Spinal cord (tissue), 10 donors: Measurements from ENCODE around the gene PICALM. TPM values are rescaled to one million over a fixed set of nuclear protein-coding genes. Genes with fewer than 3 reads are reported as not detected.
A peak's percentile ranks its signal among the peaks of the same experiment; 100 is the strongest.

ENCODE experiments used
- DNase-seq, 6 donors: peaks; one replicate each; pipeline versions ENCODE4 v3.0.0 to v3.0.0-alpha.2; 2013 to 2015; ENCODE audit warnings: low spot score in 6 of 6, low read depth in 4 of 6
- H3K27ac ChIP-seq: one replicate; pipeline ENCODE4 v1.5.1; 2013; ENCODE audit warnings: low read depth, low read length, control low read depth
- H3K27me3 ChIP-seq: one replicate; pipeline ENCODE4 v1.6.1; 2013; ENCODE audit warnings: low read length; ENCODE audit not compliant: control insufficient read depth, insufficient read depth
- H3K36me3 ChIP-seq: one replicate; pipeline ENCODE4 v1.6.1; 2013; ENCODE audit warnings: low read length; ENCODE audit not compliant: control insufficient read depth, insufficient read depth
- H3K4me1 ChIP-seq: one replicate; pipeline ENCODE4 v1.6.1; 2013; ENCODE audit warnings: low read length; ENCODE audit not compliant: control insufficient read depth, insufficient read depth
- H3K4me3 ChIP-seq: one replicate; pipeline ENCODE4 v1.5.1; 2013; ENCODE audit warnings: low read depth, low read length, control low read depth
- H3K9me3 ChIP-seq: one replicate; pipeline ENCODE4 v1.6.1; 2013; ENCODE audit warnings: low read length; ENCODE audit not compliant: control insufficient read depth, insufficient read depth
- WGBS: methylation state at CpG from one replicate; pipeline ENCODE4 v1.1.5; 2013; ENCODE audit warnings: missing lambda C conversion rate; ENCODE audit not compliant: insufficient coverage; 5-methylcytosine and 5-hydroxymethylcytosine counted together
- long read RNA-seq, 4 donors: transcript quantifications; one replicate each; lab custom pipeline, GENCODE V29; 2026
- polyA plus RNA-seq, 2 donors: library from polyadenylated mRNA; unstranded; fragments of 120-200 nt; gene quantifications; one replicate each; pipeline ENCODE4 v1.2.1, GENCODE V29; 2013; ENCODE audit not compliant: insufficient read length in 2 of 2
- total RNA-seq, 2 donors: library from RNA; depleted of rRNA in 1 of 2; stranded (reverse); fragments of 120-200 nt in 1 of 2; fragments of >200 nt in 1 of 2; gene quantifications; one replicate each; pipeline versions ENCODE4 v1.2.3 to v1.2.4, GENCODE V29; 2013 to 2014
- donor health status: healthy.

PICALM gene
- total RNA-seq, result 100 to 1,000 TPM; 204 to 512 TPM
- 100 to 1,000 TPM; 147 to 161 TPM for polyA plus RNA-seq
- long read RNA-seq, donor 1, partial matches to known transcripts, result 11 of 33 reads
- long read RNA-seq, donor 1, other reads (novel, unspliced or antisense), result 15 of 33 reads
- long read RNA-seq, donor 2, partial matches to known transcripts, result 5 of 7 reads
- long read RNA-seq, donor 2, other reads (novel, unspliced or antisense), result 0 of 7 reads
- long read RNA-seq, donor 3, transcript PICALM-205 (3 exons, 738 nt), result major isoform, 5 of 10 reads
- long read RNA-seq, donor 3, partial matches to known transcripts, result 0 of 10 reads
- long read RNA-seq, donor 3, other reads (novel, unspliced or antisense), result 0 of 10 reads
- long read RNA-seq, donor 4, transcript PICALM-205 (3 exons, 738 nt), result major isoform, 5 of 15 reads
- long read RNA-seq, donor 4, partial matches to known transcripts, result 6 of 15 reads
- long read RNA-seq, donor 4, other reads (novel, unspliced or antisense), result 0 of 15 reads

DNA sequence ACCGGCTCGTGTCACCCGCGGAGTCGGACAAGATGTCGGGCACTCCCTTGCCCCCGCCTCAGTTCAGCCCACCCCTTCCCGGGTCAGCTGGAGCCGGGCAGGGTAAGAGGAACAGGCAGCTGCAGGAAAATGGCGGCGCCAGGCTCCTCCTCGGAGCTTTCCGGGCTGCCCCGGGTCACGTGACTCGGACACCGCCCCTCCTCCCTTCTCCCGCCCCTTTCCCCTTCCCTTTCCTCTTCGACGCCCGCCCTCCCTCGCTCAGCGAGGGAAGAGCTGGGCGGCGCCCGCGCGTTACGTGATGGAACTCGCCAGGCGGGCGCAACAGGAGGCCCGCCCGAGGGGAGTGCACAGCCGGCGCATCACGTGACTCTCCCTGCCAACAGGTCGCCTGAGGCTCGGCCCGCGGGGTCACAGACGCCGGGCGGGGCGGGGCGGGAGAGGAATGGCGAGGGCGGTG, at the start of gene PICALM:
Gene PICALM, minus strand, starts transcription at position 134 of the 457 bp plus-strand sequence. CDS start 304 bp downstream, outside the sequence.
- no peaks in the 10 kb centered on the region for H3K27me3 ChIP-seq
- peak within 1 kb of the TSS; percentile 91 for H3K27ac ChIP-seq
- no peaks in the 10 kb centered on the region for H3K4me1 ChIP-seq
- WGBS, result 0% methylated on average over 36 of the region's 48 CpGs
- H3K9me3 ChIP-seq, result no peaks in the 10 kb centered on the region
- H3K4me3 ChIP-seq, result peak within 1 kb of the TSS; percentile 87
- no peaks in the 10 kb centered on the region for H3K36me3 ChIP-seq
- DNase-seq, result peak; percentile 92 to 99 (median 96)

- 80% methylated on average over 1 of the region's 2 CpGs for WGBS
- H3K4me1 ChIP-seq, result no peaks in the 10 kb centered on the region
- H3K4me3 ChIP-seq, result no peak overlapping the region
- no peaks in the 10 kb centered on the region for H3K27me3 ChIP-seq
- no peaks in the 10 kb centered on the region for H3K36me3 ChIP-seq
- peak in 1 of 6 donors; percentile 14 for DNase-seq
- H3K27ac ChIP-seq, result no peak overlapping the region
- H3K9me3 ChIP-seq, result no peaks in the 10 kb centered on the region
Observed at GRCh38 chr11:86118253-86118652, 49.4 kb upstream of the PICALM start.

DNA sequence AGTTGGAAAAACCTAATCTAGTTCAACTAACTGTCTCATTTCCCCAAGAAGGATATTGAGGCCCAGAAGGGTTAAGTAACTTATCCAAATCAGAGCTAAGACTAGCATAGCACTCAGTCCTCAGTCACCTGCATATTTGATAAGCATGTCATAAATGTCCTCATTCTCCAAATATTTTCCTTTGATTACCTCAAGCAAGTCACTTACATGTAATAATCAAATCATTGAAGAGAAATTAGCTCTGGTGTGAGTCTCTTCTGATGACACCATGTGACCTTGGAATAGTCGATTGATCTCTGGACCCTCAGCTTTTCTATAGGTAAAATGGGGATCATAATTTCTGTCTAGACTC, 48.8 kb upstream of the PICALM start:
- H3K27ac ChIP-seq, result no peak overlapping the region
- WGBS, result 100% methylated on average over 1 of the region's 1 CpG

GRCh38 chr11:86117001-86117711, 48.3 kb upstream of the PICALM start:
- WGBS, result no CpG with 5 or more reads among the region's 5 CpGs
- Histone ChIP-seq H3K27me3 (no peaks in the 10 kb centered on the region), H3K4me1 (no peaks in the 10 kb centered on the region)

More for the DNA sequence above, 48.8 kb upstream of the PICALM start:
- Histone ChIP-seq H3K9me3 (no peaks in the 10 kb centered on the region), H3K27me3 (no peaks in the 10 kb centered on the region), H3K4me1 (no peaks in the 10 kb centered on the region), H3K4me3 (no peak overlapping the region), H3K36me3 (no peaks in the 10 kb centered on the region)
- DNase-seq, result no peak

GRCh38 chr11:86116386-86116726, 47.5 kb upstream of the PICALM start:
- WGBS, result 72% methylated on average over 4 of the region's 4 CpGs
- Histone ChIP-seq H3K27me3 (no peaks in the 10 kb centered on the region), H3K4me3 (no peak overlapping the region), H3K4me1 (no peaks in the 10 kb centered on the region), H3K9me3 (no peaks in the 10 kb centered on the region), H3K27ac (no peak overlapping the region), H3K36me3 (no peaks in the 10 kb centered on the region)
- peak in 1 of 6 donors; percentile 5 for DNase-seq

More at GRCh38 chr11:86117001-86117711, 48.3 kb upstream of the PICALM start:
- H3K9me3 ChIP-seq, result no peaks in the 10 kb centered on the region
- H3K4me3 ChIP-seq, result no peak overlapping the region
- H3K36me3 ChIP-seq, result no peaks in the 10 kb centered on the region
- no peak overlapping the region for H3K27ac ChIP-seq
- peak in 1 of 6 donors; percentile 3 for DNase-seq

- no peaks in the 10 kb centered on the region for H3K9me3 ChIP-seq
- H3K27me3 ChIP-seq, result no peaks in the 10 kb centered on the region
- no peak for DNase-seq
- 74% methylated on average over 2 of the region's 3 CpGs for WGBS
- H3K27ac ChIP-seq, result no peak overlapping the region
- H3K36me3 ChIP-seq, result no peaks in the 10 kb centered on the region
- H3K4me3 ChIP-seq, result no peak overlapping the region
- no peaks in the 10 kb centered on the region for H3K4me1 ChIP-seq
Observed at GRCh38 chr11:86115542-86116385, 46.9 kb upstream of the PICALM start.

GRCh38 chr11:86108890-86109638, 40.2 kb upstream of the PICALM start:
- DNase-seq, result no peak
- Histone ChIP-seq H3K4me3 (no peak overlapping the region), H3K36me3 (no peaks in the 10 kb centered on the region), H3K4me1 (no peaks in the 10 kb centered on the region), H3K9me3 (no peaks in the 10 kb centered on the region), H3K27ac (no peak overlapping the region), H3K27me3 (no peaks in the 10 kb centered on the region)
- 72% methylated on average over 3 of the region's 13 CpGs for WGBS

- no peak overlapping the region for H3K27ac ChIP-seq
- H3K4me1 ChIP-seq, result no peaks in the 10 kb centered on the region
- H3K4me3 ChIP-seq, result no peak overlapping the region
- no peaks in the 10 kb centered on the region for H3K9me3 ChIP-seq
- DNase-seq, result no peak
- H3K36me3 ChIP-seq, result no peaks in the 10 kb centered on the region
- WGBS, result 100% methylated on average over 2 of the region's 3 CpGs
- H3K27me3 ChIP-seq, result no peaks in the 10 kb centered on the region
Observed at GRCh38 chr11:86108191-86108590, 39.3 kb upstream of the PICALM start.

DNA sequence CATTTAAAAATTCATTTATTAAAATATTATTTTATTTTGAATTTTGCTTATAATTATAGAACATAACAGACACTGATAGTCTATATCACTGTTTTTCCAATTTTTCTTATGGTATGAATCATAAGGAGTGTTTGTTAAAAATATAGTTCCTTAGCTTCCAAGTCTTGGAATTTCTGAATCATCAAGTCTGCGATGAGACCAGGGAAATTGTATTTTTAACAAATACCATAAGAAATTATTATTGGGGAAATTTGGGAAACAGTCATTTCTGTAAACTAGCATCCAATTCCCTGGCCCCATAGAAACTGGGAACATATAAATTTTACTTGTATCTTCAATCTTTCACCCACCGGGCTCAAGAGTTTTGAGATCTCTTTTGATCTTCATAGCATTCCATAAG, 38.0 kb upstream of the PICALM start:
- Histone ChIP-seq H3K4me1 (no peaks in the 10 kb centered on the region), H3K4me3 (no peak overlapping the region), H3K9me3 (no peaks in the 10 kb centered on the region), H3K27me3 (no peaks in the 10 kb centered on the region), H3K27ac (no peak overlapping the region), H3K36me3 (no peaks in the 10 kb centered on the region)
- no CpG with 5 or more reads among the region's 2 CpGs for WGBS
- no peak for DNase-seq
